GM12872 (cell line): ENCODE measurements around the gene DDX60.
A peak's percentile ranks its signal among the peaks of the same experiment; 100 is the strongest.

Experiments used
- CTCF ChIP-seq: IDR thresholded peaks from 3 replicates; pipeline ENCODE4 v1.5.1; 2011; ENCODE audit warnings: low read depth, mild to moderate bottlenecking, low read length, moderate library complexity; ENCODE audit not compliant: insufficient read depth

The DDX60 gene

GRCh38 chr4:168197926-168198325 lies 120.6 kb downstream of the DDX60 start:
- no peak for TF ChIP-seq CTCF

GRCh38 chr4:168188754-168189153 lies 129.8 kb downstream of the DDX60 start:
- TF ChIP-seq CTCF: no peak

GRCh38 chr4:168183717-168184571 lies 134.6 kb downstream of the DDX60 start:
- TF ChIP-seq CTCF: peak; percentile 34; the same call in 2 of the 3 replicates

GRCh38 chr4:168177546-168178149 lies 140.9 kb downstream of the DDX60 start:
- no peak for TF ChIP-seq CTCF

- TF ChIP-seq CTCF: no peak
These were observed 144.2 kb downstream of the DDX60 start for GRCh38 chr4:168174308-168174707.

GRCh38 chr4:168167714-168168284 lies 150.8 kb downstream of the DDX60 start:
- no peak for TF ChIP-seq CTCF
